Measurements from ENCODE around the gene FBXO48. TPM values are rescaled to one million over a fixed set of nuclear protein-coding genes. Genes with fewer than 3 reads are reported as not detected.

The FBXO48 gene
- total RNA-seq, 1 donor from 2014 or later = 0.34 TPM

DNA sequence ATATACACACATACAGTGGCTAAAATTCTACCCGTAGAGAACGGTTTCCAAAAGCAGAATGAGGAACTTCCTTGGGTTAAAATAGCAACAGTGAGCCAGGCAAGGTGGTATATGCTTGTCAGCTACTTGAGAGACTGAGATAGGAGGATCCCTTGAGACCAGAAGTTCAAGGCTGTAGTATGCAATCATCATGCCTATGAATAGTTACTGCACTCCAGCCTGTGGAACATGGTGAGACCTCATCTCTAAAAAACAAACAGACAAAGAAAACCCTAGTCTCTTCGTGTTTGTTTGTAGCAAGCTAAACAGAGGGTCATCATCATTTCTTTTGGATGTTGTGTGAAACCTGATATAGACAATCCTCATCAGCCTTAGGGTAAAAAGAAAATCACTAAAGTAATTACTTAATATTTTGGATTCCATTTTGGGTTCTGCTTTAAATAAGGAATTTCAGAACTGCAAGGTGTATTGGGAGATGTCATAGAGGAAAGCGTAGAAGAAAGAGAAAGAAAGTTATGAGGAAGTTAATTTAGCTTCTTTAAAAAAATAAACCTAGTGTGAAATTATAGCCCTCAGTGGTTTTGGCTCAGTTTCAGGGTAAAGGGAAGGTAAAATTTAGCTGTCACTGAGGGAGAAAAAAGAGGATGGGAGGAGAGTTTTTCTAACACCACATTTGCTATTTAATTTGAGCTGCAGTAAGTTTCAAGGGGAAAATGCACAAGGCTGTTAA lies 55.5 kb downstream of the FBXO48 start:
- no peak for DNase-seq

Other genes with a start within 250 kb of the FBXO48 start
- 19.4 and 46.8 TPM in 2 replicates for gene PPP3R1, start 214.8 kb downstream of the FBXO48 start, total RNA-seq
- 45.3 and 52.3 TPM in 2 replicates for gene CNRIP1, start 147.3 kb downstream of the FBXO48 start, total RNA-seq
- gene PLEK, start 102.0 kb downstream of the FBXO48 start, total RNA-seq = 0.17 TPM in 1 of 2 replicates, not detected in the other
- gene APLF, start 291 bp upstream of the FBXO48 start, total RNA-seq = 3.2 and 8.8 TPM in 2 replicates
- under 0.01 TPM in 1 of 2 replicates, not detected in the other for gene PROKR1, start 176.3 kb upstream of the FBXO48 start, total RNA-seq